K562 (cell line): ENCODE measurements around the gene ZNF814. TPM values are rescaled to one million over a fixed set of nuclear protein-coding genes. Genes with fewer than 3 reads are reported as not detected.

Source experiments
- ATF1 ChIP-seq, 2 experiments: fragments of 450-650 bp in 1 of 2; IDR thresholded peaks; 2 replicates each; pipeline ENCODE4 v1.6.1; 2016; ENCODE audit warnings: missing compliant biosample characterization in 1 of 2, missing genetic modification characterization in 1 of 2
- CBX8 ChIP-seq: fragments of 200-600 bp; sonication (generic); IDR thresholded peaks from 2 replicates; pipeline ENCODE4 v1.6.1; 2012; ENCODE audit warnings: borderline replicate concordance, mixed run types, low read depth, mild to moderate bottlenecking, moderate library complexity, mixed read lengths, low read length, control low read depth, inconsistent platforms; ENCODE audit not compliant: poor library complexity, severe bottlenecking; ENCODE audit errors: extremely low read depth
- CREB1 ChIP-seq, 2 experiments: sonication (generic) in 1 of 2; formaldehyde crosslinking in 1 of 2; IDR thresholded peaks; 2 replicates each; pipeline versions ENCODE4 v1.6.1 to v1.8.0; 2012 to 2022; ENCODE audit warnings: inconsistent platforms in 1 of 2, mild to moderate bottlenecking in 1 of 2, missing genetic modification reagents in 1 of 2, moderate library complexity in 1 of 2
- GABPA ChIP-seq: fragments of 200-800 bp; sonication (Bioruptor generic); conservative IDR thresholded peaks from 2 replicates; pipeline ENCODE4 v1.6.1; 2016; ENCODE audit warnings: low read depth, missing genetic modification characterization, missing compliant biosample characterization
- MTF1 ChIP-seq: fragments of 250-450 bp; sonication (Bioruptor Pico); IDR thresholded peaks from 2 replicates; pipeline ENCODE4 v1.9.0; 2021; ENCODE audit warnings: moderate library complexity, mild to moderate bottlenecking, inconsistent platforms, borderline replicate concordance
- NCOA6 ChIP-seq: fragments of 450-650 bp; IDR thresholded peaks from 2 replicates; pipeline ENCODE4 v1.6.1; 2017; ENCODE audit warnings: mild to moderate bottlenecking
- PHF8 ChIP-seq: fragments of 200-600 bp; sonication (generic); IDR thresholded peaks from 2 replicates; pipeline ENCODE4 v1.6.1; 2012; ENCODE audit warnings: mixed run types, mild to moderate bottlenecking, inconsistent platforms, low read length, moderate library complexity, borderline replicate concordance
- POLR2B ChIP-seq: fragments of 450-650 bp; IDR thresholded peaks from 2 replicates; pipeline ENCODE4 v1.6.1; 2018; ENCODE audit warnings: low read depth; ENCODE audit not compliant: partially characterized antibody
- RBM39 ChIP-seq: fragments of 200-400 bp; formaldehyde crosslinking; optimal IDR thresholded peaks from 2 replicates; pipeline ENCODE3; 2018; ENCODE audit warnings: low read depth, low read length
- SIRT6 ChIP-seq: IDR thresholded peaks from one replicate; pipeline ENCODE4 v1.6.1; 2012; ENCODE audit warnings: low read depth, mild to moderate bottlenecking, control low read depth, inconsistent platforms, low read length, moderate library complexity
- SMAD2 ChIP-seq: fragments of 150-350 bp; IDR thresholded peaks from 2 replicates; pipeline ENCODE4 v1.6.1; 2014; ENCODE audit warnings: low read depth, mild to moderate bottlenecking, low read length
- SRSF3 ChIP-seq: fragments of 200-400 bp; formaldehyde crosslinking; IDR thresholded peaks from 2 replicates; pipeline ENCODE4 v1.6.1; 2016; ENCODE audit warnings: mild to moderate bottlenecking, low read length, moderate library complexity; ENCODE audit not compliant: insufficient read depth
- SUPT5H ChIP-seq: fragments of 450-650 bp; IDR thresholded peaks from 2 replicates; pipeline ENCODE4 v1.6.1; 2016
- ZNF121 ChIP-seq: sonication (generic); formaldehyde crosslinking; conservative IDR thresholded peaks from 2 replicates; pipeline ENCODE4 v1.8.0; 2022; ENCODE audit warnings: missing genetic modification reagents
- polyA plus RNA-seq, 8 experiments: library from polyadenylated mRNA; depleted of rRNA in 4 of 8; stranded (reverse) in 5 of 8; unstranded in 3 of 8; fragments of >200 nt; fragmentation: Nextera tagmentation in 2 of 8; fragmentation: Illumina TruSeq in 1 of 8; extraction: Ambion mirVana in 2 of 8; extraction: Trizol in 1 of 8; gene quantifications; 2 replicates each; pipeline versions ENCODE4 v1.2.1 to v1.2.3, GENCODE V29; 2011 to 2014; ENCODE audit warnings: inconsistent platforms in 1 of 8, missing spikeins in 1 of 8
- total RNA-seq, 7 experiments: library from RNA; depleted of rRNA in 6 of 7; stranded (reverse); fragments of >200 nt in 6 of 7; fragmentation: Illumina TruSeq in 2 of 7; extraction: Trizol in 2 of 7; gene quantifications; 2 replicates each; pipeline versions ENCODE4 v1.2.1 to v1.2.3, GENCODE V29; 2011 to 2021; ENCODE audit warnings: low replicate concordance in 1 of 7
- TF ChIP-seq, protein P1 (sequence below): fragments of 250-450 bp; sonication (Bioruptor Pico); IDR thresholded peaks from 2 replicates; pipeline ENCODE4 v1.8.0; 2022; ENCODE audit warnings: inconsistent platforms, mild to moderate bottlenecking, moderate library complexity, borderline replicate concordance
- TF ChIP-seq, protein P2 (sequence below): sonication (generic); formaldehyde crosslinking; IDR thresholded peaks from 2 replicates; pipeline ENCODE4 v1.8.0; 2022; ENCODE audit warnings: mild to moderate bottlenecking, missing genetic modification reagents
- TF ChIP-seq, protein P3 (sequence below): sonication (generic); formaldehyde crosslinking; IDR thresholded peaks from 2 replicates; pipeline ENCODE4 v1.8.0; 2022; ENCODE audit warnings: missing genetic modification reagents, mild to moderate bottlenecking, borderline replicate concordance
- TF ChIP-seq, protein P4 (sequence below): fragments of 450-650 bp; formaldehyde crosslinking; IDR thresholded peaks from 2 replicates; pipeline ENCODE4 v1.4.0; 2020; ENCODE audit warnings: mild to moderate bottlenecking, moderate library complexity

ZNF814 gene
- total and polyA plus RNA-seq, 9 of the 15 experiments (the other 6 are each of a cell fraction or from before 2014, with no cell fraction given) = 0.42 to 3.5 (median 1.9) TPM

DNA sequence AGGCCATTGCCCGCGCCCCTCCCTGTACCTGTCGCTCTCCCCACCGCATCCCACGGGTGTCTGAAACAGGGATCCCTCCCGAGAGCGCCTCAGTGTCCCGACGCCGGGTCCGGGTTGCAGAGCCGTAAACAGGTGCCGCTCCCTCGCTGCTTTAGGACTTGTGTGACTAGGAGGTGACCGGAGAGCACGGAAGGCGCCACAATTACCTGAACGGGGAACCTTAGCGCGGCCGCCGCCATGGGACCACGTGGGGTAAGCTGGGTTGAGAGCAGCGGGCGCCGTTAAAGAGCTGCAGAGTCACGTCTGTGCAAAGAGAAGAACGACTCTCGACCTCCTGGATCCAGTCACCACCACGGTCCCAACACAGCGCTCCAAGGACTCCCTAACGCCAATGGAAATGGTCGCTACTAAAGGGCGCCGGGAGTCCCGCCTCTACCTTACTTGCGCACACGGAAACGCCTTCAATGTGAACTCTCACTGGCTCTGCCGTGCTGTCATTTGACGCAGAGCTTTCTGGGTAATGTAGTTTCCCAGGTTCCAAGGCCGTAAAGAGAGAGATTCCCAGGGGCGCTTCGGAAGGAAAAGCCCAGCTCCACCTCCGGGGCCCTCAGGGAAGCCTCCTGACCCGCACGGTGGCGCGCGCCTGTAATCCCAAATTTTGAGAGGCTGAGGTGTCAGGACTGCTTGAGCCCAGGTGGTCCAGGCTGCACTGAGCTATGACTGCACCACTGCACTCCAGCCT, 74.2 kb downstream of the ZNF814 start, which contains the start of gene ZNF552 (continued):
- TF ChIP-seq, protein P1, sequence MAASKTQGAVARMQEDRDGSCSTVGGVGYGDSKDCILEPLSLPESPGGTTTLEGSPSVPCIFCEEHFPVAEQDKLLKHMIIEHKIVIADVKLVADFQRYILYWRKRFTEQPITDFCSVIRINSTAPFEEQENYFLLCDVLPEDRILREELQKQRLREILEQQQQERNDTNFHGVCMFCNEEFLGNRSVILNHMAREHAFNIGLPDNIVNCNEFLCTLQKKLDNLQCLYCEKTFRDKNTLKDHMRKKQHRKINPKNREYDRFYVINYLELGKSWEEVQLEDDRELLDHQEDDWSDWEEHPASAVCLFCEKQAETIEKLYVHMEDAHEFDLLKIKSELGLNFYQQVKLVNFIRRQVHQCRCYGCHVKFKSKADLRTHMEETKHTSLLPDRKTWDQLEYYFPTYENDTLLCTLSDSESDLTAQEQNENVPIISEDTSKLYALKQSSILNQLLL = no peak
- no peak for TF ChIP-seq ZNF121 (CRISPR knock-in tag)
- TF ChIP-seq GABPA = peak; percentile 90
- TF ChIP-seq CREB1 (IDR thresholded peaks at IDR 0.05) = peak; percentile 83
- TF ChIP-seq CREB1 (CRISPR knock-in tag; IDR thresholded peaks at IDR 0.05) = peak; percentile 85
- TF ChIP-seq RBM39 = no peak
- no peak for TF ChIP-seq SRSF3
- TF ChIP-seq POLR2B = peak; percentile 81
- TF ChIP-seq MTF1 (CRISPR knock-in tag) = no peak
- TF ChIP-seq, protein P2, sequence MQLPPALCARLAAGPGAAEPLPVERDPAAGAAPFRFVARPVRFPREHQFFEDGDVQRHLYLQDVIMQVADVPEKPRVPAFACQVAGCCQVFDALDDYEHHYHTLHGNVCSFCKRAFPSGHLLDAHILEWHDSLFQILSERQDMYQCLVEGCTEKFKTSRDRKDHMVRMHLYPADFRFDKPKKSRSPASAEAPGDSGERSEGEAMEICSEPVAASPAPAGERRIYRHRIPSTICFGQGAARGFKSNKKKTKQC (CRISPR knock-in tag) = peak; percentile 59; the same call in 1 of the 2 replicates
- no peak for TF ChIP-seq ATF1 (CRISPR knock-in tag; IDR thresholded peaks at IDR 0.05)
- peak; percentile 95 for TF ChIP-seq ATF1 (tag; IDR thresholded peaks at IDR 0.05)
- peak; percentile 75; the same call in 1 of the 2 replicates for TF ChIP-seq PHF8
- TF ChIP-seq, protein P3, sequence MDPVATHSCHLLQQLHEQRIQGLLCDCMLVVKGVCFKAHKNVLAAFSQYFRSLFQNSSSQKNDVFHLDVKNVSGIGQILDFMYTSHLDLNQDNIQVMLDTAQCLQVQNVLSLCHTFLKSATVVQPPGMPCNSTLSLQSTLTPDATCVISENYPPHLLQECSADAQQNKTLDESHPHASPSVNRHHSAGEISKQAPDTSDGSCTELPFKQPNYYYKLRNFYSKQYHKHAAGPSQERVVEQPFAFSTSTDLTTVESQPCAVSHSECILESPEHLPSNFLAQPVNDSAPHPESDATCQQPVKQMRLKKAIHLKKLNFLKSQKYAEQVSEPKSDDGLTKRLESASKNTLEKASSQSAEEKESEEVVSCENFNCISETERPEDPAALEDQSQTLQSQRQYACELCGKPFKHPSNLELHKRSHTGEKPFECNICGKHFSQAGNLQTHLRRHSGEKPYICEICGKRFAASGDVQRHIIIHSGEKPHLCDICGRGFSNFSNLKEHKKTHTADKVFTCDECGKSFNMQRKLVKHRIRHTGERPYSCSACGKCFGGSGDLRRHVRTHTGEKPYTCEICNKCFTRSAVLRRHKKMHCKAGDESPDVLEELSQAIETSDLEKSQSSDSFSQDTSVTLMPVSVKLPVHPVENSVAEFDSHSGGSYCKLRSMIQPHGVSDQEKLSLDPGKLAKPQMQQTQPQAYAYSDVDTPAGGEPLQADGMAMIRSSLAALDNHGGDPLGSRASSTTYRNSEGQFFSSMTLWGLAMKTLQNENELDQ (CRISPR knock-in tag) = no peak
- TF ChIP-seq SMAD2 = no peak
- peak; percentile 89 for TF ChIP-seq SUPT5H
- TF ChIP-seq NCOA6 = no peak
- TF ChIP-seq SIRT6 = no peak
- TF ChIP-seq, protein P4, sequence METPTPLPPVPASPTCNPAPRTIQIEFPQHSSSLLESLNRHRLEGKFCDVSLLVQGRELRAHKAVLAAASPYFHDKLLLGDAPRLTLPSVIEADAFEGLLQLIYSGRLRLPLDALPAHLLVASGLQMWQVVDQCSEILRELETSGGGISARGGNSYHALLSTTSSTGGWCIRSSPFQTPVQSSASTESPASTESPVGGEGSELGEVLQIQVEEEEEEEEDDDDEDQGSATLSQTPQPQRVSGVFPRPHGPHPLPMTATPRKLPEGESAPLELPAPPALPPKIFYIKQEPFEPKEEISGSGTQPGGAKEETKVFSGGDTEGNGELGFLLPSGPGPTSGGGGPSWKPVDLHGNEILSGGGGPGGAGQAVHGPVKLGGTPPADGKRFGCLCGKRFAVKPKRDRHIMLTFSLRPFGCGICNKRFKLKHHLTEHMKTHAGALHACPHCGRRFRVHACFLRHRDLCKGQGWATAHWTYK (CRISPR knock-in tag) = peak; percentile 63; the same call in 1 of the 2 replicates
- TF ChIP-seq CBX8 = no peak
